Measurements from ENCODE around the gene ZNF611.
"Not testable (repeated sequence)": the region's sequence is repeated elsewhere in the genome, so short reads cannot be mapped to it uniquely, and the experiment has no call there.

ZNF611 gene

GRCh38 chr19:52734893-52735661 lies at the start of gene ZNF611:
Gene ZNF611, minus strand, starts transcription at chr19:52735044. Its CDS starts 19,150 bp downstream, at chr19:52715894.
- Mint-ChIP-seq H3K36me3 (peaks cover 33% of the 10 kb centered on the region), H3K27ac (peak within 1 kb of the TSS; percentile 94), H3K9me3 (peaks cover 22% of the 10 kb centered on the region), H3K4me1 (peaks cover 26% of the 10 kb centered on the region), H3K4me3 (peak within 1 kb of the TSS; percentile 81), H3K27me3 (no peaks in the 10 kb centered on the region)
- DNase-seq, result peak; percentile 99
- CTCF ChIA-PET, result no interaction called here

- H3K4me3 Mint-ChIP-seq, DNase-seq, H3K27me3 Mint-ChIP-seq, H3K27ac Mint-ChIP-seq, CTCF ChIA-PET: not testable (repeated sequence)
- Mint-ChIP-seq H3K9me3 (peaks cover 48% of the 10 kb centered on the region), H3K4me1 (peaks cover 38% of the 10 kb centered on the region), H3K36me3 (peaks cover 67% of the 10 kb centered on the region)
Observed at GRCh38 chr19:52782864-52783263, 48.0 kb upstream of the ZNF611 start.

DNA sequence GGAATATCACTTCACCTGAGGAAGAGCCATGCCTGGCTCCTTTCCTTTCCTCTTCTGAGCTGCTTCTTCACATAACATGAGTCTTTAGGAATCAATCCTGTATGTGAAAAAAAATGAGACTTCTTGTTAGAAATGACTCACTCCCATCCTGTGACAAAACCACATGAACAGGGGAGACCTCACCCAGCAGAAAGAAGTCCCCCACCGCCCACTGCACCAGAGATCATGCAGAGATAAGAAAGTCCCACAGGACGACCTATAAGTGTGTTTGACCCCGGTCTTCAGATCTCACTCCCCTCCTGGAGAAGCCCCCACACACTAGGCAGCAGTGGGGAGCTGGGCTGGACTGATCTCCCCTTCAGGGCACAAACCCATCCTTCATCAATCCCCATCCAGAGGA lies 44.0 kb upstream of the ZNF611 start:
- peak; percentile 23 for DNase-seq
- H3K27me3 Mint-ChIP-seq, result no peaks in the 10 kb centered on the region
- H3K9me3 Mint-ChIP-seq, result peaks cover 45% of the 10 kb centered on the region
- H3K27ac Mint-ChIP-seq, result no peak overlapping the region
- H3K4me3 Mint-ChIP-seq, result no peak overlapping the region
- H3K4me1 Mint-ChIP-seq, result peaks cover 13% of the 10 kb centered on the region
- CTCF ChIA-PET, result interaction anchor here (0.6 kb wide), 1 partner anchor 584 kb away, joined by 3 read pairs; no protein-coding TSS in a partner anchor
- H3K36me3 Mint-ChIP-seq, result peaks cover 73% of the 10 kb centered on the region

- H3K27me3 Mint-ChIP-seq, H3K27ac Mint-ChIP-seq, CTCF ChIA-PET, H3K36me3 Mint-ChIP-seq, H3K4me3 Mint-ChIP-seq, H3K4me1 Mint-ChIP-seq, DNase-seq: not testable (repeated sequence)
- H3K9me3 Mint-ChIP-seq, result peaks cover 54% of the 10 kb centered on the region
Observed at GRCh38 chr19:52756447-52756846, 21.6 kb upstream of the ZNF611 start.

DNA sequence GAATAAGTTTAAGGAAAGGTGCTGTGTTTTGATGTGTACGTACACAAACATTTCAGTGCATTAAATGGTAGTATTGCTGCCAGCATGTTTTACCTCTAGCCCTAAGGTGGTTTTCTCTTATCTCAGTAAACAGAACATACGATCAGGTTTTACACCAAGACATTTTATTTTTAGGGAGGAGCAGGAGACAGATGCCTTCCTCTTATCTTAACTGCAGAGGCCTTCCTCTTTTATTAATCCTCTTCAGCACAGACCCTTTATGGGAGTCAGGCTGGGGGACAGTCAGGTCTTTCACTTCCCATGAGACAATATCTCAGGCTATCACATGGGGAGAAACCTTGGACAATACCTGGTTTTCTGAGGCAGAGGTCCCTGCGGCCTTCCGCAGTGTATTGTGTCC lies 14.9 kb upstream of the ZNF611 start:
- peaks cover 5% of the 10 kb centered on the region for H3K4me1 Mint-ChIP-seq
- no peaks in the 10 kb centered on the region for H3K36me3 Mint-ChIP-seq
- H3K27ac Mint-ChIP-seq, result no peak overlapping the region
- H3K9me3 Mint-ChIP-seq, result peaks cover 28% of the 10 kb centered on the region
- CTCF ChIA-PET, result interaction anchor here (0.9 kb wide), 1 partner anchor 502 kb away, joined by 5 read pairs; no protein-coding TSS in a partner anchor
- no peak overlapping the region for H3K4me3 Mint-ChIP-seq
- H3K27me3 Mint-ChIP-seq, result no peaks in the 10 kb centered on the region
- no peak for DNase-seq

DNA sequence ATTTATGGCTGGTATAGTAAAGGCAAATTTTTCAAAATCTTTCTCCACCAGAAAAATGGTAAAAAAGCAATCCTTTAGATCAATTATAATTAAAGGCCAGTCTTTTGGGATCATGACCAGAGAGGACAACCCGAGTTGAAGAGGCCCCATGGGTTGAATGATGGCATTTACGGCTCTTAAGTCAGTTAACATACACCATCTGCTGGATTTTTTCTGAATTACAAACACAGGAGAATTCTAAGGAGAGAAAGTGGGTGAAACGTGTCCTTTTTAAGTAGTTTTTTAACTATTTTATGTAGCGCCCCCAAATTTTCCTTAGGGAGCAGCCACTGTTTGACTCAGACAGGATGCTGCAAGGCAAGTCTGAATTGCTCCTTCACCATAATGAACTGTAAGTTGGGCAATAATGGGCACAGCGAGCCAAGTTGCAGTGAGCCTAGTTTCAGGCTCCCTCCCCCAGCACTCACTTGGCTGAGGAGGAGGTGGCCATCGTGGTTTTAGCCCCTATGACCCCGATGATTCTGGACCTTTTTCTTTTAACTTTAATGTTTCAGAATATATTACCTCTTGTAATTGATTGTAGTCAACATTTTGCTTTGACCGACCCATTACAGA lies 13.6 kb upstream of the ZNF611 start:
- H3K9me3 Mint-ChIP-seq, result peaks cover 23% of the 10 kb centered on the region
- H3K4me1 Mint-ChIP-seq, result peaks cover 5% of the 10 kb centered on the region
- DNase-seq, result no peak
- no peaks in the 10 kb centered on the region for H3K27me3 Mint-ChIP-seq
- no peak overlapping the region for H3K4me3 Mint-ChIP-seq
- no peak overlapping the region for H3K27ac Mint-ChIP-seq
- H3K36me3 Mint-ChIP-seq, result no peaks in the 10 kb centered on the region
- CTCF ChIA-PET, result interaction anchor here (0.9 kb wide), 1 partner anchor 500 kb away, joined by 5 read pairs; no protein-coding TSS in a partner anchor

DNA sequence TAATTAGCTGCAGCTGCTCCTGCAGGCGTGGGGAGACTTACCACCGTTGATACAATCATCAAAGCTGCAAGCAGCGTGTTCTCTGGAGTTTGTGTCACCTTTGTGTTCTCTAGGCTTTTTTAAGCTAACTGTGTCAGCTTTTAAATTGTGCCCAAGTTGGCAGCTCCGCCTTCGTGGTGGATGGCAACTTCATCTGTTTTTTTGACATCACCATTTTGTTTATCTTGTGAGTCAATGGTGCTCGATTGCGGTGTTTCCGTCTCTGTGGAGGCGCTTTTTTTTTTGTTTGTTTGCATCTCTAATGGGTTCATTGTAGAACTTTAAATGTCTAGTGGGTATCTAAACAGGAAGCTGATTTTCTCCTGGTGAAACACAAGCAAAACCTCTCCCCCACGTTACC lies 11.1 kb upstream of the ZNF611 start:
- H3K27me3 Mint-ChIP-seq, H3K27ac Mint-ChIP-seq, CTCF ChIA-PET, H3K4me3 Mint-ChIP-seq, H3K36me3 Mint-ChIP-seq, DNase-seq: not testable (repeated sequence)
- peaks cover 20% of the 10 kb centered on the region for H3K4me1 Mint-ChIP-seq
- peaks cover 37% of the 10 kb centered on the region for H3K9me3 Mint-ChIP-seq

DNA sequence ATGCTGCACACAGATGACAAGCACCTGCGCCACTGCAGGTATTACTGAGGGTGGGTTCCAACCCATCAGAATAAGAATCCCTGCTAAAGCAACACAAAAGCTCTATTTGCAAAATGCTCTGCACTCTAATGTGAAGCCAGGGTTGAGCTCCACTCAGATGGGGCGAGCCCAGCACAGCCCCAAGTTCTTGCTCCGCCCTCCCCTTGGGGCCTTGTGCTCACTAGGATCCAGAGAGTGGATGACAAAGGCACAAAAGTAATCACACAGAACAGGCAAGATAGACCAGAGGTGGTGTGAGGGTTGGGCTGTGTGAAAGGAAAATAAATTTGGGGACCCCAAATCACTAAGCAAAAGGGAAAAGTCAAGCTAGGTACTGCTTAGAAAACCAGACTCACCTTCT lies 8.2 kb upstream of the ZNF611 start:
- peaks cover 57% of the 10 kb centered on the region for H3K9me3 Mint-ChIP-seq
- H3K27me3 Mint-ChIP-seq, result no peaks in the 10 kb centered on the region
- H3K36me3 Mint-ChIP-seq, result peaks cover 10% of the 10 kb centered on the region
- H3K4me1 Mint-ChIP-seq, result peaks cover 20% of the 10 kb centered on the region
- H3K4me3 Mint-ChIP-seq, result no peak overlapping the region
- no peak overlapping the region for H3K27ac Mint-ChIP-seq
- no peak for DNase-seq
- CTCF ChIA-PET, result no interaction called here

DNA sequence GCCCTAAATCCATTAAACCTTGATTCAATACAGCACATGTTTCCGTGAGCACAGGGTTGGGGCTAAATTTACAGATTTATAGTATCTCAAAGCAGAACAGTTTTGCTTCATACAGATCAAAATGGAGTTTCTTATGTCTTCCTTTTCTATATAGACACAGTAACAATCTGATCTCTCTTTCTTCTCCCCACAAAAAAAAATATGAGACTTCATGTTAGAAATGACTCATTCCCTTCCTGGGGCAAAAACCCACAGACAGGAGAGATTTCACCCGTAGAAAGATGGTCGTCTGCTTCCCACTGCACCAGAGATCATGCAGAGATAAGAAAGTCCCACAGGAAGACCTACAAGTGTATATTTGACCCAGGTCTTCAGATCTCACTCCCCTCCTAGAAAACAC lies 7.7 kb upstream of the ZNF611 start:
- H3K27me3 Mint-ChIP-seq, result no peaks in the 10 kb centered on the region
- peaks cover 20% of the 10 kb centered on the region for H3K4me1 Mint-ChIP-seq
- peaks cover 10% of the 10 kb centered on the region for H3K36me3 Mint-ChIP-seq
- DNase-seq, result no peak
- peaks cover 61% of the 10 kb centered on the region for H3K9me3 Mint-ChIP-seq
- CTCF ChIA-PET, result no interaction called here
- peak overlapping the region; percentile 20 for H3K27ac Mint-ChIP-seq
- H3K4me3 Mint-ChIP-seq, result no peak overlapping the region

GRCh38 chr19:52741951-52742485 lies 7.2 kb upstream of the ZNF611 start:
- no peak for DNase-seq
- CTCF ChIA-PET, result no interaction called here
- Mint-ChIP-seq H3K27ac (peak overlapping the region; percentile 20), H3K27me3 (no peaks in the 10 kb centered on the region), H3K4me1 (peaks cover 20% of the 10 kb centered on the region), H3K4me3 (no peak overlapping the region), H3K36me3 (peaks cover 10% of the 10 kb centered on the region), H3K9me3 (peaks cover 63% of the 10 kb centered on the region)

- DNase-seq, H3K27me3 Mint-ChIP-seq, CTCF ChIA-PET, H3K27ac Mint-ChIP-seq, H3K4me3 Mint-ChIP-seq: not testable (repeated sequence)
- peaks cover 10% of the 10 kb centered on the region for H3K36me3 Mint-ChIP-seq
- H3K9me3 Mint-ChIP-seq, result peaks cover 64% of the 10 kb centered on the region
- peaks cover 20% of the 10 kb centered on the region for H3K4me1 Mint-ChIP-seq
Observed at GRCh38 chr19:52741371-52741770, 6.5 kb upstream of the ZNF611 start.

- Mint-ChIP-seq H3K4me3 (no peak overlapping the region), H3K9me3 (peaks cover 49% of the 10 kb centered on the region), H3K4me1 (peaks cover 27% of the 10 kb centered on the region), H3K27me3 (no peaks in the 10 kb centered on the region), H3K27ac (no peak overlapping the region), H3K36me3 (peaks cover 21% of the 10 kb centered on the region)
- CTCF ChIA-PET, result no interaction called here
- DNase-seq, result no peak
Observed at GRCh38 chr19:52739576-52739975, 4.7 kb upstream of the ZNF611 start.

DNA sequence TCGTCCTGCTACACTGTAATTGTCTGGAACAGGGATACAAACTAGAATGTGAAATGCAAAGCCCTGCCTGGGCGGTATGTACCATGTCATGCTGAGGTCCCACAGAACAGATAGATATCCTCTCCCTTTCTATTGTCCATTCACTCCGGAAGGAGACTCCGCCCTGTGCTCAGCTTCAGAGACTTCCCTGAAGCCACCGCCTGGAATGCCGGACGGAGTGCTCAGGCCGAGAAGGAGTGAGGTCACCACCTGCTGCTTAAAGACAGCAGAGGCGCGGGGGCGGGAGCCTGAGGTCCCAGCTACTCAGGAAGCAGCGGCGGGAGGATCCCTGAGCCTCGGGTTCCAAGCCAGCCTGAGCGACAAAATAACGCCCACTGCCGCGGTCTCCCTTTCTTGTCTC lies 890 bp upstream of the ZNF611 start:
- Mint-ChIP-seq H3K27ac (peak overlapping the region; percentile 94), H3K9me3 (peaks cover 29% of the 10 kb centered on the region), H3K36me3 (peaks cover 33% of the 10 kb centered on the region), H3K27me3 (no peaks in the 10 kb centered on the region), H3K4me3 (peak overlapping the region; percentile 81), H3K4me1 (peaks cover 26% of the 10 kb centered on the region)
- CTCF ChIA-PET, result no interaction called here
- DNase-seq, result no peak

GRCh38 chr19:52734331-52734892 lies 432 bp downstream of the ZNF611 start:
- Mint-ChIP-seq H3K36me3 (peaks cover 35% of the 10 kb centered on the region), H3K27ac (peak overlapping the region; percentile 94), H3K4me1 (peaks cover 30% of the 10 kb centered on the region), H3K9me3 (peaks cover 22% of the 10 kb centered on the region), H3K4me3 (peak overlapping the region; percentile 81), H3K27me3 (no peaks in the 10 kb centered on the region)
- CTCF ChIA-PET, result no interaction called here
- DNase-seq, result no peak

Data from activated naive CD4-positive, alpha-beta T cell treated with anti-CD3 and anti-CD28 coated beads, Interleukin-2, amount 10 ng/mL, durations not matched to agents 7 days and 5 days (primary cell).